ENCODE results near the gene USP51. TPM values are rescaled to one million over a fixed set of nuclear protein-coding genes. Genes with fewer than 3 reads are reported as not detected.
"Not testable (repeated sequence)": the region's sequence is repeated elsewhere in the genome, so short reads cannot be mapped to it uniquely, and the experiment has no call there.

USP51 gene
- total RNA-seq, 3 donors from 2014 or later = 0.66 to 4.0 (median 1.9) TPM

GRCh38 chrX:55459926-55460325, 29.7 kb downstream of the USP51 start:
- H3K9me3 ChIP-seq; DNase-seq (ENCODE audit: low spot score in 2 of 2); H3K27me3 ChIP-seq; H3K4me3 ChIP-seq; H3K4me1 ChIP-seq; H3K36me3 ChIP-seq; intact Hi-C loops (cut with DNase I; ENCODE audit: low total_unique reads); H3K27ac ChIP-seq: not testable (repeated sequence)

DNA sequence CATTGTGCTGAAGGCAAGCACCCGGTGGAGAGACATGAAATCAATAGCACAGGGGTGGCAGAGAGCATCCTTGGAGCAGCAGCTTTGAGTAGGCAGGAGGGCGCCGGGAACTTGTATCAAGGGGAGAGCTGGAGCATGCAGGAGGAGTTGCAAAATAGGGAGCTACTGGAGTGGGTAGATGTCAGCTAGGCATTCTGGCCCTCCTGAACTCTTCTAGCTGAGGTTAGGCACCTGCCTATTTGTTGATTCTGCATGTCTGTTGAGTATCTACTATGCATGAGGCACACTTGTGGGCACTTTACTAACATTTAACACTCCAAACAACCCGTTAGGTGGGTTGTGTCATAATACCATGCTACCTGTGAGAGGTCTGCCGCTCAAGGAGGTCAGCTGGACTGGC, 30.2 kb downstream of the USP51 start:
- H3K36me3 ChIP-seq; DNase-seq (ENCODE audit: low spot score in 2 of 2); intact Hi-C loops (cut with DNase I; ENCODE audit: low total_unique reads); H3K4me1 ChIP-seq; H3K9me3 ChIP-seq; H3K27me3 ChIP-seq; H3K4me3 ChIP-seq; H3K27ac ChIP-seq: not testable (repeated sequence)

GRCh38 chrX:55455708-55456107, 33.9 kb downstream of the USP51 start:
- H3K36me3 ChIP-seq; H3K27me3 ChIP-seq; H3K4me1 ChIP-seq; H3K4me3 ChIP-seq; DNase-seq (ENCODE audit: low spot score in 2 of 2); H3K9me3 ChIP-seq; H3K27ac ChIP-seq; intact Hi-C loops (cut with DNase I; ENCODE audit: low total_unique reads): not testable (repeated sequence)

GRCh38 chrX:55452833-55453124, 36.9 kb downstream of the USP51 start:
- Histone ChIP-seq H3K9me3 (no peaks in the 10 kb centered on the region), H3K36me3 (no peaks in the 10 kb centered on the region), H3K4me3 (peak overlapping the region; percentile 58 to 73 (median 62)), H3K27ac (peak overlapping the region; percentile 67 to 70), H3K27me3 (peaks cover 0 to 3% of the 10 kb centered on the region in 2 donors), H3K4me1 (no peaks in the 10 kb centered on the region)
- intact Hi-C loops (cut with DNase I; ENCODE audit: low total_unique reads) = no loop called here
- no peak for DNase-seq (ENCODE audit: low spot score in 2 of 2)
- TF ChIP-seq, protein P1, sequence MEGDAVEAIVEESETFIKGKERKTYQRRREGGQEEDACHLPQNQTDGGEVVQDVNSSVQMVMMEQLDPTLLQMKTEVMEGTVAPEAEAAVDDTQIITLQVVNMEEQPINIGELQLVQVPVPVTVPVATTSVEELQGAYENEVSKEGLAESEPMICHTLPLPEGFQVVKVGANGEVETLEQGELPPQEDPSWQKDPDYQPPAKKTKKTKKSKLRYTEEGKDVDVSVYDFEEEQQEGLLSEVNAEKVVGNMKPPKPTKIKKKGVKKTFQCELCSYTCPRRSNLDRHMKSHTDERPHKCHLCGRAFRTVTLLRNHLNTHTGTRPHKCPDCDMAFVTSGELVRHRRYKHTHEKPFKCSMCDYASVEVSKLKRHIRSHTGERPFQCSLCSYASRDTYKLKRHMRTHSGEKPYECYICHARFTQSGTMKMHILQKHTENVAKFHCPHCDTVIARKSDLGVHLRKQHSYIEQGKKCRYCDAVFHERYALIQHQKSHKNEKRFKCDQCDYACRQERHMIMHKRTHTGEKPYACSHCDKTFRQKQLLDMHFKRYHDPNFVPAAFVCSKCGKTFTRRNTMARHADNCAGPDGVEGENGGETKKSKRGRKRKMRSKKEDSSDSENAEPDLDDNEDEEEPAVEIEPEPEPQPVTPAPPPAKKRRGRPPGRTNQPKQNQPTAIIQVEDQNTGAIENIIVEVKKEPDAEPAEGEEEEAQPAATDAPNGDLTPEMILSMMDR (IDR thresholded peaks at IDR 0.05) = no peak
- TF ChIP-seq POLR2A (IDR thresholded peaks at IDR 0.05) = no peak

- no peaks in the 10 kb centered on the region for H3K4me1 ChIP-seq
- H3K36me3 ChIP-seq = no peaks in the 10 kb centered on the region
- no peaks in the 10 kb centered on the region for H3K9me3 ChIP-seq
- peaks cover 0 to 3% of the 10 kb centered on the region in 2 donors for H3K27me3 ChIP-seq
- peak within 1 kb of the TSS; percentile 67 to 70 for H3K27ac ChIP-seq
- TF ChIP-seq, protein P1 (IDR thresholded peaks at IDR 0.05) = no peak
- peak in 1 of 3 donors; percentile 12 for TF ChIP-seq POLR2AphosphoS5 (IDR thresholded peaks at IDR 0.05)
- intact Hi-C loops (cut with DNase I; ENCODE audit: low total_unique reads) = no loop called here
- DNase-seq (ENCODE audit: low spot score in 2 of 2) = peak; percentile 65 to 67
- H3K4me3 ChIP-seq = peak within 1 kb of the TSS; percentile 58 to 73 (median 62)
Measured at GRCh38 chrX:55451990-55452832, 37.4 kb downstream of the USP51 start, which contains the start of gene MAGEH1. Gene MAGEH1 (plus strand): TSS chrX:55452127. CDS start chrX:55452375, 248 bp downstream.

DNA sequence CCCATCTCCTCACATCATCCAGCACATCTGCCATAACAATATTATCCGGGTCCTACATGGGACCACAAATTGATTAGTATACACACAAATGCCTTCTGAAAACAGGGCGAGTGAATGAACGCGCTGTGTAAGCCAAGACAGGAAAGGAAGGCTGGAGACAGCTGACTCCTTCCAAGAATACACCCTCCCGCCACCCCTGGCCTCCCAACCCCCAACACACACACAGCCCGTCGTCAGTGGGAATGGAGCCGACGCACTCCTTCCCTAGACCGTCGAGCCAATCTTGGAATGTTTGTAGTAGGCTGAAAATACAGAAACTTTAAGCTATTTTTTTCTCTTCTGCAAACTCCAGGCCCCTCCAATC, 38.0 kb downstream of the USP51 start:
- intact Hi-C loops (cut with DNase I; ENCODE audit: low total_unique reads) = no loop called here
- peak overlapping the region; percentile 58 to 73 (median 62) for H3K4me3 ChIP-seq
- H3K36me3 ChIP-seq = no peaks in the 10 kb centered on the region
- no peak for DNase-seq (ENCODE audit: low spot score in 2 of 2)
- TF ChIP-seq POLR2AphosphoS5 (IDR thresholded peaks at IDR 0.05) (no peak), POLR2A (IDR thresholded peaks at IDR 0.05) (no peak)
- TF ChIP-seq, protein P1 (IDR thresholded peaks at IDR 0.05) = no peak
- peak overlapping the region; percentile 67 to 70 for H3K27ac ChIP-seq
- no peaks in the 10 kb centered on the region for H3K9me3 ChIP-seq
- peaks cover 0 to 3% of the 10 kb centered on the region in 2 donors for H3K27me3 ChIP-seq
- no peaks in the 10 kb centered on the region for H3K4me1 ChIP-seq
